DLD1 (cell line): ENCODE results near the gene TBC1D12.

Source experiments
- in situ Hi-C: cut with HindIII; loops from 2 replicates; pipeline ENCODE4 v1.10.0; 2017; ENCODE audit warnings: low sequenced_read_pairs

The TBC1D12 gene

DNA sequence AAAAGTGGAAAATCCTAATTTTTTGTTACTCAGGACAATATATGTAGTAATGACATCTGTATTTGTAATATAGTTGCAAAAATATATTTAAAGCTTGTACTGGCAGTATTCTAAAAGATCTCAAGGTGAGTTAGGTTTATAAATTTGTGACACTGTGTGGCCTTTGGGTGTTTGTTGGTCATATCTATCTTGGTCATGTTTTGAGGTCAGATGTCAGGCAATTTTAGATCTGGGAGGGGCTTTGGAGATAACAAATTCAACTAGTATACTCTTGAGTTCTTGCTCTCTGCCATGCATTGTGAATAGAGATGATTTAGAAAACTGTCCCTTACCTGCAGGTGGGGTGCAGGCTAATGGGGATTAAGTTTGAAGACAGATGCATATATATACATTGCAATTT is 3.1 kb downstream of the TBC1D12 start:
- in situ Hi-C loops: no loop called here

DNA sequence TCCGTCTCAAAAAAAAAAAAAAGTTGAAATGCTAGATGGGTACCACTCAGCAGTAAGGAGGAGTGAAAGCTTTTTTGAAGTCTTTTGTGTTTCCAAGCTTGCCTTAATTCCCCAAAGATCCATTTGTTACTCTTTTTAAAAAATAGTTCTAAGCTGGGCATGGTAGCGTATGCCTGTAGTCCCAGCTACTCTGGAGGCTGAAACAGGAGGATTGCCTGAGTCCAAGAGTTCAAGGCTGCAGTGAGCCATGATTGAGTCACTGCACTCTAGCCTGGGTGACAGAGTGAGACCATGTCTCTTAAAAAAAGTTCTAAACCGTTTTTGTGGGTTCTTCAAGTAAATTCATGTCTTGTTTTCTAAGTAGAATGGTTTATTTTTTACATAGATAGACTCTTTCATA is 5.3 kb downstream of the TBC1D12 start:
- in situ Hi-C loops: no loop called here

DNA sequence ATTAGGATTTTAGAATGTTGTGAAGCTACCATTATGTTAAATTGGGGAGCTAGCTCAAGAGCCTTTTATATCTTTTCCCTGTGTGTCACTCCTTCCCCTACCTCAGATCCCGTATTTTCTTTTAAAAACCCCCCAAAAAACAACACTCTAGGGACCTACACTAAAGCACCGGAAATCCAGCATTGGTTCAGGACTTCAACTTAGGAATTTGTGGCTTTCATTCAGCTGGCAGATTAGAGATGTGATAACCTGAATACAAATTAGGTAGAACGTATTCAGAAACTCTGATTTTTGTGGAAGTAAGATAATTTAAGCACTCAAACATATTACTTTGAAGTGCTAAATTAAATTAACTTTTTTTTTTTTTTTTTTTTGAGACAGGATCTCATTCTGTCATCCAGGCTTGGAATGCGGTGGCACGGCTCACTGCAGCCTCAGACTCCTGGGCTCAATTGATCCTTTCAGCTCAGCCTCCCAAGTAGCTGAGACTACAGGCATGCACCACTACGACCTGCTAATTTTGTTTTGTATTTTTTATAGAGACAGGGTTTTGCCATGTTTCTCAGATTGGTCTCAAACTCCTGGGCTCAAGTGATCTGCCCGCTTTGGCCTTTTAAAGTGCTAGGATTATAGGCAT is 6.8 kb downstream of the TBC1D12 start:
- in situ Hi-C loops: no loop called here

DNA sequence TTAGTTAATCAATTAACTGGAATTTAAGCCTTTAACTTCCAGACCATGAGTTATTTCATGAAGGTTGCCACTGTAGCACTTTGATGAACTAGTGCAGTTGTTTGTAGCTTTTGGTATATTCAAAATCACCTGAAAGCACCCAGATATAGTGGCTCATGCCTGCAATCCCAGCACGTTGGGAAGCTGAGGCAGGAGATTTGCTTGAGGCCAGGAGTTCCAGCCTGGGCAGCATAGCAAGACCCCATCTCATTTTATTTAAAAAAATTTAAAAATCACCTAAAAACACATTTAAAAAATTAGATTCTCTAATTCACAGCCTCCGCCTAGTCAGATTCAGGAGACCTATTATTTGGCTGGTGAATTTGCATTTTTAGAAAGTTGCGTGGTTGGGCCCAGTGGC is 9.0 kb downstream of the TBC1D12 start:
- in situ Hi-C loops: no loop called here

DNA sequence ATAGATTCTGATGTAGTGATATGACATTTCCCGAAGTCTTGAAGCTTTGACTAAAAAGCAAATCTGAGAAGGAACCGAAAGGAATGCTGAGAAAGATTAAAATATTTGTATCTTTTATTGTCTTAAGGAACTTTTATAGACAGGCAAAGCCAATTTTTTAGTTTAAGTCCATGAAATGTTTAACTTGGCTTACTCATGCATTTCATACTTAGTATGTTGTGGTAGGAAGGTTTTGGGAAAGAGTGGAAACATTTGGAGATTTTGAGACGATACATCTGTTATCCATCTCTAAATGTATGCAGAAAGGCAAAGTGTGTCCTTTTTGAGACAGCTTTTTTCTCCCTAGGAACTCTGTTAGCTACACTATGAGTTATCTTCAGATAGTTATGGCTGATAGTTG is 10.1 kb downstream of the TBC1D12 start:
- in situ Hi-C loops: no loop called here

DNA sequence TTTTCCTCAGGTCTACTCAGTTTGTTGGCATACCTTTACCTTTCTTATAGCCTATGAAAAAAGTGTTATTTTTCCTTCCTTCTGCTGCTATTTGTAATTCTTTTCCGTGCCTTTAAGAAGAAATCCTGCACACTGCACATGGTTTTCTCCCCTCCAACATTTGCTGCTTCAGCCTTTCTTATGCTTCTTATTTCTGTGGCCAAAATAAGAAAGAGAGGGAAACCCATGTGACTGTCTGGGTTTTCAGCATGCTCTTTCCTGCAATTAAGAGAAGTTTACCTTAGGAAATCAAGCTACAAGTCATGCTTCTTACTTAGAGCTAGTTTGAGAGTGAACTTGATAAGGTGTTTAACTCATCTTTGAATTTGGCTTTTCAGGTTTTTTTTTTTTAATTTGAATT is 11.0 kb downstream of the TBC1D12 start:
- in situ Hi-C loops: no loop called here

DNA sequence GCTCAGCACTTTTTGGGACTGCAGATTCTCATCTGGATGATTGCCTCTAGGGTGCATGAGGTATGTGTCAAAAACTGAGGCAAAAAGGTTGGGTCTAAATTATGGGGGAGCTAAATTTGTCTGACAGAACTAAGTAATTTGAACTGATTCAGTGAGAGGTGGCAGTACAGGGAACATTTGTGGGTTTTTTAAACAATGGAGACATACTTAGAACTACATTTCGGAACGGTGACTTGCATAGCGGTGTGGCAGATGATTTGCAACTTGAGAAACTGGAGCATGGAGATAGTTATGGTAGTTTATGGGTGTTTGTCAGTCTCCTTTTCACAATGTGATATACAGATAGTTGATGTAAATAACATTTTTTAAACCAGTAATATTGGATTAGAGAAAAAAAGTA is 14.6 kb downstream of the TBC1D12 start:
- in situ Hi-C loops: no loop called here

DNA sequence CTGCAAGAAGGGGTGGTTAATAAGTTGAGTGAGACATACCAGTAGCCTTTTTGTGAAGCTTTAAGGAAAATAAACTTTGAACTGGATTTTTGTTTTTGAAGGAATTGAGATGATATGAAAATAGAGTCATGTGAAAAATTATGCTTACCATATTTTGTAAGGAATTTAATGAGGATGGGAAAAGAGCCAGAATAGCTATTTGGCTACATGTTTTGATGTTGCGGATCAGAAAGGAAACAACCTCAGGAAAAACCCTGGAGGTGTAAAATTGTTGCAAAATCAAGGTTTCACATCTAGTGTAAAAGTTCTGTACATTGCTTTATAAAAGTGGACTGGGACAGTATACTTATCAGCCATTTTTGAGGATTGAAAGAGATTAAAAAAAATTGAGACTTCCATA is 15.0 kb downstream of the TBC1D12 start:
- in situ Hi-C loops: no loop called here

DNA sequence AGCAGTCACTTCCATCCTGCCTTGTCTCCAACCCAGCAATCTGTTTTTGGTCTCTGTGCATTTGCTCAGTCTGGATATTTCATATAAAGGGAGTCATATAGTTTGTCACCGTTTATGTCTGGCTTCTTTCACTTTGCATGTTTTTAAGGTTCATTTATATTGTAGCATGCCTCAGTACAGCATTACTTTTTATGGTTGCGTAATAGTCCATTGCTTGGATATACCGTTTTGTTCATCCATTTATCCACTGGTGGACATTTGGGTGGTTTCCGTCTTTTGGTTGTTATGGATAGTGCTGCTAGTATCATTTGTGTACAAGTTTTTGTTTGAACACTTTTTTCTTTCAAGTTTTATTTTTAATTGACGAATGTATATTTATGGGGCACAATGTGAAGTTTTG is 18.2 kb downstream of the TBC1D12 start:
- in situ Hi-C loops: no loop called here

DNA sequence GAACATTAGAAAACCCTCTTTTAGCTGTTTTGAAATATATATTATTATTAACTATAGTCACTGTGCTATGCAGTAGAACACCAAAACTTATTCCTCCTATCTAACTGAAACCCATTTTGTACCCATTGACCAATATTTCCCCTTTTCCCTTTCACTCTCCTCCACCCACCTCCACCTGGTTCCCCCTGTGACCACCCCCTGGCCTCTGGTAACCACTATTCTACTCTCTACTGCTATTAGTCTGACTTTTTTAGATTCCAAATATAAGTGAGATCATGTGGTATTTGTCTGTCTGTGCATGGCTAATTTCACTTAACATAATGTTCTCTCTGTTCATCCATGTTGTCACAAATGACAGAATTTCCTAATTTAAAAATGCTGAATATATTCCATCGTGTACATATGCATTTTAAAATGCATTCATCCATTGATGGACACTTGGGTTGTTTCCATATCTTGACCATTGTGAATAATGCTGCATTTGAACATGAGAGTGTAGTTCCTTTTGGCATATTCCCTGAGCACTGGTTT is 18.7 kb downstream of the TBC1D12 start:
- in situ Hi-C loops: no loop called here

DNA sequence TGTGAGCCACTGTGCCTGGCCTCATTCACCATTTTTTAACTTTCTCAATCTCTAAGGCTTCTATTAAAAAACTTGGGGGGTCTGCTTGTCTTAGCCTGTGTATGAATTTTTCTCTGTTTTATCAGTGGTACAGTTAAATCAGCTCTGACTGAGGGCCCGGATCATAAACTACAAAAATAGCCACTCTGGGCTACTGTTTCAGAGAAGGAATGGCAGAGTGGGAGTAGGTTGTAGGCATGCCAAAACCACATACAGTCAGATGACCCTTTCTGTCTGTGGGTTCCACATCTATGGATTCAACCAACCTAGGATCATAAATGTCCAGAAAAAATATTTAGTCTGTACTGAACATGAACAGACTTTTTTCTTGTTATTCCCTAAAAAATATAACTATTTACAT is 21.3 kb downstream of the TBC1D12 start:
- in situ Hi-C loops: no loop called here

DNA sequence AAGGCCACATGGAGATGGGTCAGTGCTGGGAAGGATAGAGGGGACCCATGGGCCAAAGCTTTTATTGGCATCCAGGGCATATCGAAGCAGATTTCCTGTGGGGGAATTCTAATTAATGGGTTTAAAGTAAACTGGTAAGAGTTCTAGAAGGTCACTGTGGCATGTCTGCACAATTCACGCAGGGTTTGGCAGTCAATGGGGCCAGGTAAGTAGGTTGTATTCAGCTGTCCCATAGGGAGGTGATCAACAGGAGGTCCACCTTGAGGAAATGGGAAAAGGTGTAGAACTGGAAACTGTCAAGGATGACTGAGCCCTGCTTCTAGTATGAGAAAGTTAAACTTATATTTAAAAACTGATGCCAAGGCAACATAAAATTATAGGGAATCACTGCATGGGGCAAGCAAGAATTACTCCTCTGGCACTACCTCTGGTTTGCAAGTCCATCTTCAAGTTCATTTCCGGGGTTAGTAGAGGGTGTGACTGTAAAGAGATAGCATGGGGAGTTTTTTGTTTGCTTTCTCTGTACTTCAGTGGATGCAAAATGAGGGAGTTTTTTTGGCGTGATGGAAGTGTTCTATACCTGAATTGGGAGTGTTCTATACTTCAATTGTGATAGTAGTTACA is 22.5 kb downstream of the TBC1D12 start:
- in situ Hi-C loops: no loop called here

DNA sequence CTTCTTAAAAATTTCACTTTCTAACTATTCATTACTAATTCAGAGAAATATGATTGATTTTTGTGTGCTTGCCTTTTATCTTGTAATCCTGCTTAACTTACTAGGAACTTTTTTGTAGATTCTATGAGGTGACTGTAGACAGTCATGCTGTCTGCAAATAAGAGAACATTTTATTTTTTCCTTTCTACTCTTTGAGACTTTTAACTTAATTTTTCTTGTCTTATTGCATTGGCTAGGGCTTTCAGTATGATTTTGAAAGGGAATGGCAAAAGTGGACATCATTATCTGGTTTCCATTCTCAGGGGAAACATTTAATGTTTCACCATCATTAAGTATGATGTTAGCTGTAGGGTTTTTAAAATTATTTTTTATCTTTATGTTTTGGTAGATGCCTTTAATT is 23.6 kb downstream of the TBC1D12 start:
- in situ Hi-C loops: no loop called here

DNA sequence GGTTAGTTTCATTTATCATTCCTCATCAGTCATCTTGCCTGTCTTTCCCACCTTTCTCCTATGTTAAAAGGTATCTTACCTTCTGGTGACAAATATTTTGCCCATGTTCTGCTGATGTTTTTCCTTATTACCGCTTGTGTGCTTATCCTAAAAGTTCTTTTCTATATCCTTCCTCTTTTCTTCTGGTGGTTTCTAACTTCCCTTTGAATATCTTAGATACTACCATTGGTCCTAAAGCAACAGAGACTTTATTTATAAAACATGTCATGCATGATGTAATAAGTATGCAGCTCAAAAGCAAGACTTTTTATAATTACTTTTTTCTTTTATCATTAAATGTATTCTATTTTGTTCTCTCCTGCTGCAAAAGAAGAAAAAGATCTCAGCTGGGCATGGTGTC is 24.8 kb downstream of the TBC1D12 start:
- in situ Hi-C loops: no loop called here

DNA sequence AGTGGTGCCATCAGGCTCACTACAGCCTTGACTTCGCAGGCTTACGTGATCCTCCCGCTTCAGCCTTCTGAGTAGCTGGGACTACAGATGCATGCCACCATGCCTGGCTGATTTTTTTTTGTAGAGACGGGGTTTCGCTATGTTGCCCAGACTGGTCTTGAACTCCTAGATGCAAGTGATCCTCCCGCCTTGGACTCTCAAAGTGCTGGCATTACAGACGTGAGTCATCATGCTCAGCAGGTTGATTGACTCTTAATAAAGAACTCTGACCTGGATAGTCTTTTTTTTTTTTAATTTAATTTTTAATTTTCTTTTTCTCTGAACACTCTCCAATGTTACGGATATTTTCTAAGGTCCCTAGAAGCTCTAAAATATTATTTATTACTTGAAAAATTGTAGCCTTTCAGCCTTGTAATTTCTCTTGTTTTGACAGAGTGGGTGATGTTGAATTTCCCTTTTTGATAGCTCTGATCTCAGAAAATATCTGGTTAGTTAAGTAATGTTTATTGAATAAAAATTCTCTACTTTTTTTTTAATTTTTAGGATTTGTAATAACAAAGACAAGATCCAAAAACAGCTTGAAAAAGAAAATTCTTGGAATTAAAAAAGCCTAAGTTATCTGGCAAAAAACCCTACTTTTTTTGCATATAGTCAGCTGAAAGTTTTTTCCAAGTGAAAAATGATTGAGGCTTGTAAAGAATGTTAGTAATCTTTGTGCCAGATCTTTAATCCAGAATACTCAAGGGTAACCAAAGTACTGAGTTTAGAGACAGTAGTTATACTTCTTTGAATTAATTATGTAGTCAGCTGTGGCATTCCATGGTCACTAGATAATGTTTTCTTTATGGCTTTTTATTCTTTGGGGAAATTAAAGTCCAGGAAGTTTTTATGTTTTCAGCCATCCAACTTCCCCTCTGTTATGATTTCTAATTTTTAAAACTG is 26.7 kb downstream of the TBC1D12 start:
- in situ Hi-C loops: no loop called here

DNA sequence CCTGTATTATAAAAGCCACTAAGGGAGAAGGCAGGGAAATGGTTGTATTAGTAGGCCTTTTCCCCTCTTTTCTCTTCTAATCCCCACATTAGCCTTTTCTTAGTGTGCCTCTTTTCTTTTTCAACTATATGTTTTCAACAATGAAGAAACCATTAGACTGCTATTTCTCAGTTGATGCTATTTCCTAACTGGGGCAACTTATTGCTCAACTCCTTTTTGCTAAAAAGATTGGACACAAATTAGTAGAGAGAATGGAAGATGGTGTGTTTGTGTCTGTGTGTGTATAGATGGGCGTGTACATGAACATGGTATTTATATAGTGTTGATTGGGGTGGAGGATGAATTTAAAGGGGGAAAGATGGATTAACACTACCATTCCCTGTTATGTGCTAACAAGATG is 28.4 kb downstream of the TBC1D12 start:
- in situ Hi-C loops: no loop called here

DNA sequence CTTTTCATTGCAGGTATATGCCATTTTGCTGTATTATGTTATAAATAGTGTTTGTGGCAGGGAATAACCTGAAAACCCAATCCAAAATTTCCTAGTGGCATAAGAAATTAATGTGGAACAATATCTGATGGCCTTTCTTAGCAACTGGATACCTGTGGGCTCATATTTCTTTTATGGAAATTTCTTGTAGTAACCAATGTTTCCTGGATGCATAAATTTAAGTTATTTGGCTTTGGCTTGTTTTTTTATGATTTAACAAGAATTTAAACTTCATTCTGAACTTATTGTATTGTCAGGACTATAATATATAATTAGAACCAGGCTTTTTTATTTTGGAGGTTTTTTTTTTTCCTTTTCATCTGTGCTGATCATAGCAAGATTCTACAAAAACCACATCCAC is 30.1 kb downstream of the TBC1D12 start:
- in situ Hi-C loops: no loop called here

DNA sequence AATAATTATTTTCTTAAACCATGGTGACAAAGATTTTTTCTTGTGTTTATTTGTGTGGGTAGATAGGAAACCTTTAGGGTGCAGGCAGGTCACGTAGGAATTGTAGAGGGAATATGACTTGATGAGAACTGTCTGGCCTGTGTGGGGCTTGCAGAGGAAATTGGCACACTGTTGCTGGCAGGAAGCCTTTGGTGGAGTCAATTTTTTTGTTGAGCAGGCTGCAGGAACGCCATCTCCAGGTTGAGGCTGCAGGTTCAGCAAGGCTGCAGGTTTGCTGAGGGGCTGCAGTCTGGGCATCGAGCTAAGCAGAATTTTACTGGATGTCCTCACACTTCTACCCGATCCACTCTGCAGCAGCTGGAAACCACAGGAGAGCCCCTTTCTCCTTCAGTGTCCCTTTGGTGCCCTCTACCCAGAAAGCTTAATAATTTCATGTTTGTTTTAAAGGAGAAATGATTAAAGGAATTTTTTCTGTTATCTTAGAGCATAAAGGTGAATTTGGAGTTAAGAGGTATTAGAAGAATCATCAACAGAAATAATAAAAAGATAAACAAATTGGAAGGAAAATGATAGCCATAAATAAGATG is 37.0 kb downstream of the TBC1D12 start:
- in situ Hi-C loops: no loop called here

DNA sequence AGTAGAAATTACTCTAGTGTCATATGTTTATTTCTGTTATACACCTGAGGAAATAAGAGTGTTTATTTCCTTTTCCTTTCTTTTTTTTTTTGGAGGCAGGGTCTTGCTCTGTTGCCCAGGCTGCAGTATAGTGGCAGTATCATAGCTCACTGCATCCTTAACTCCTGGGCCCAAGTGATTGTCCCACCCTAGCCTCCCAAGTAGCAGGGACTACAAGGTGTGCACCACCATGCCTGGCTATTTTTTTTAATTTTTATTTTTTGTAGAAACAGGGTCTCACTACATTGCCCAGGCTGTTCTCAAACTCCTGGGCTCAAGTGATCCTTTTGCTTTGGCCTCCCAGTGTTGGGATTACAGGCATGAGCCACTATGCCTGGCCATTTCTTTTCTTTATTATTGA is 37.8 kb downstream of the TBC1D12 start:
- in situ Hi-C loops: no loop called here

DNA sequence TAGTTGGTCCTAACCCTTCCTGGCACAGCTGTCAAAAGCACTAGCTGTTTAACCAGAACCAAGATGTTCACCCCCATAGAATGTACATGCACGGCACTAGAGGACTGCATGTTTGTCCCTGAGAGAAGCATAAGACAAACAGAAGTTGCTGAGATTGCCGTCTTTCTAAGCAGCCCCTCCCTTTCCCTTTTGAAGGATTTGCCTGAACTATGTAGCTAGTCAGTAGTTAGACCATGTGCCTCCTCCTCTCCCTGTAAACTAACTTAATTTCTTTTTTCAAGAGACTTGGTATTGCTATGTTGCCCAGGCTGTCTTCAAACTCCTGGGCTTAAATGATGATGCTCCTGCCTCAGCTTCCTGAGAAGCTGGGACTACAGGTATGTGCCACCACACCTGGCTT is 40.7 kb downstream of the TBC1D12 start:
- in situ Hi-C loops: no loop called here

DNA sequence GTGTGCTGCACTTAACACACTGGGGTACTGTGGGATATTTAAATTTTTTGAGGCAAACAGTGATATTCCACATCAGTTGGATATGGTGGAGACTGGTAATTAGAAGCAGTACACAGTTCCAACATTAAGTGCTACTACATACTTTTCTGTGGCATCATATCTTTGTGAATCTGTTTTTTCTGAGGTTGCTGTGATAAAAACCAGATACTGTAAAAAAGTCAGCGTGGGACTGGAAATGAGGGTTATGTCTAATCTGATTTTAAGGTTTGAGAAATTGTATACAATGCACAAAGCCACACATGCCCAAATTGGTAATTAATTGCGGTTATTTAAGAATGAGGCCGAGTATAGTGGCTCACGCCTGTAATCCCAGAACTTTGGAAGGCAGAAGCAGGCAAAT is 41.2 kb downstream of the TBC1D12 start:
- in situ Hi-C loops: no loop called here
